GM04504 (cell line): ENCODE measurements around the gene TPRG1.

Experiments used
- DNase-seq: peaks from one replicate; pipeline ENCODE4 v3.0.0-alpha.2; 2012; ENCODE audit warnings: low read depth

Gene TPRG1

DNA sequence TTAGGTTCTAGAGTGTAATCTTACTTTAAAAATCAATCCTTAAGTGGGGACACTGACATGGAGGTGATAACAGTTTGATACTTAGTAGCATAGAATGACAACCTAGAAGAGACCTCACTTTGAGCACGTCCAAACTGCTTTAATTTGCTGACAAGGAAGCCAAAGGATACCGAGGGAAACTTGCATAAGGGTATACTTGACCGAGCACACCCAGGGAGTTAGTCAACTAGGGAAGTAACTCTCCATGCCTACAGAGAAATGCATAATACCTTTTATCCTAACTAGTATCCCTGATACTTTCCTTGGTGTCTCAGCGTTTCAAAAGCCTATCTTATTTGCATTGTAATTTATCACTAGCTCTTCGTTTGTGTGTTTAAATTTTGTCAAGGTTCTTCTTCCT is 5.5 kb upstream of the TPRG1 start:
- DNase-seq: no peak

DNA sequence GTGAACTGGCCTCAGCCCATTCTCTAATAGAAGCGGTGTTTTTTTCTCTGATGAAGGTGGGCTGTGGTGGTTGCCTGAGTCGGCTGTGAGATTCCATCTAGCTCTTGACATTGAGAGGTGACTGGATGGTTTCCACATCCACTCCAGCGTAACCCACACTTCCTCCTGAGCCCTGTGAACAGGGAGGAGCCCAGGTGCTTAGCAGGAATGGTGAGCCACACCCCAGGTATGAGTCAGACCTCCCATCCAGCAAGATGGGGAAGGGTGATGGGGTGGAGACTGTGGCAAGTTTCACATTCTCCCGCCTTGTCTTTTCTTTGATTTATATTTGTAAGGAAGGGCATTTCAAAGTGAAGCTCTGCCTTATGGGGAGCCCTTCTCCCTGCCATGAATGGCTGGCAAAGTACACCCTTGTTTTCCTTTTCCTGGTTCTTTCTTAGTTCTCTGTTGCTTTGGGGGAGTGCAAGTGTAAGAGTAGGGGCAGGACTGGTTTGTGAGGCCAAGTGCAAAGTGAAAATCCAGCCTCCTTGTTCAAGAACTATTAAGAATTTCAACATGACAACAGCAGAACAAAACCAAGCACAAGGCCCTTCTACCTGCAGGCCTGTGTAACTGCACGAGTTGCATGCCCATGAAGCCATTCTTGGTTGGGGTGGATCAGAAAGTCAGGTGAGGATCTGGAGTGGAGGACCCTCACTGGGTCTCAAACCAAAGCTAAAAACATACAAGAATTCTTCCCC is 4.6 kb upstream of the TPRG1 start:
- no peak for DNase-seq

GRCh38 chr3:189168711-189169110 is 3.1 kb upstream of the TPRG1 start:
- DNase-seq: no peak

GRCh38 chr3:189169728-189170127 is 2.0 kb upstream of the TPRG1 start:
- DNase-seq: no peak

DNA sequence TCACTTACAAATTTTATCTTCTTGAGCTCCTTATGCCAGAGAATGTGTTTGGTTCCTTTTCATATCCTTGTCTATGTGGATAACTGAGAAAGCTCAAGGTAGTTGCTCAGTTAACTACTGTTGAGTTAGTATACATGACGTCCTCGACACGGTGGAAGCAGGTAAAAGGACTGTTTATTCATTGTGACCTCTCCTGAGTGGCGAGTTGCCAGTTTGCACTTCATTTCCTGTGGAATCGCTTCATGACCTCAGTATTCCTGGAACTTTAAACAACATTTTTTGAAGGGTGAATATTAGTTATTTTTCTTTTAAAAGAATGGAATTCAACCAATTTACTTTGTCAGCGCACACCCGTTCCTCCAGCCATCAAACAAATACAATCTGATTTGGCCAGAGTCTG is 1.2 kb upstream of the TPRG1 start:
- no peak for DNase-seq

- DNase-seq: no peak
These were observed 1.1 kb downstream of the TPRG1 start for GRCh38 chr3:189172668-189173419.

DNA sequence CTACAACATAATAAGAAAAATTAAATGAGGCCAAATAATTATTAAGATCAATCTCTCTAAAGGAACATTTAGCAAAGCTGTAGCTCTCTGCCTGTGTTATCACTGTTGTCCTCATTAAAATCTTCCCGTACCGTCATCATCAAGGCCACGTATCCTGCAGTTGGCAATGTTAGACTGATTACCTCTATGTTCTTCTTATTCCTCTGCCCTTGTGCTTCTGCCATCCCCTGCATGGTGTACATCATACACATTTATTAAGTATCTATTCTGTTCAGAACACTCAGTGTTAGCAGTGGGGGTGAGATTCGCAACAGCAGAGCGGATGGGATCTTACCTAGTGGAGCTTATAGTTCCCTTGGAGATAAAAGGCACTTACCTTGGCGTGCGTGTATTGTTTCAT is 12.8 kb downstream of the TPRG1 start:
- DNase-seq: no peak

DNA sequence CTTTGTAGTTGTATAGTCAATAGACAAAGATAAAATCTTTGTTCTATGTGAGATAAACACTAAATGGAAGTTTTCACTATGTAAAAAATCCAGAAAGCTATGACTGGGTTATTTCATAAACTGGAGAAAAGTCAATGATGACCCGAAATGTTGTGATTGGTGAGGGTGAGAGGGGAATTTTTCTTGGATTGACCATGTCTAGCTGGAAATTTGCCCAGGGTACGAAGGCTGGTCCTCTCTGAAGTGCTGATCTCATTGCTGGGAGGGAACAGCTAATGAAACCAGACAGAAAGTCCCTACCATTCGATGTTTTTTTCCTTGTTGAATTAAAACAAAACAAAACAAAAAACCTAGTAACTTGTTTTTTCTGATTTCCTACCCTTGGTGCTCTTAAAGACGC is 14.3 kb downstream of the TPRG1 start:
- DNase-seq: no peak

DNA sequence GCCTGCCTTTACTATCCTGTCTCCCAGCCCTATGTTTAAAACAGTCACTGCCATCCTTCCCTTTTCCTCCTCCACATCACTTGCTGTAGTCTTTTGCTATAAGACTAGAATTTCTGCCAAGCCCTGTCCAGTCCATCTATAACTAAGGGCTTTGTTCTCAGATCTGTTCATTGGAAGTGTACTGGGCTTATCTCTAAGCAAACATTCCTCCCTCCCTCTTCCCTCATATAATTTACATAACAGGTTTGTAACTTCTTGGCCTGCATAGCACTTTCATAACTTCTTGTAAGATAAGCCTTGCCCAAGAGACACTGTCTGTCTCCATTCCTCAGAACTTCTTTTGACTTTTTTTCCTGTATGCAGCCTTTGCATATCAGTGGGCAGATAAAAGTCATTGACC is 16.7 kb downstream of the TPRG1 start:
- no peak for DNase-seq

- no peak for DNase-seq
These were observed 21.0 kb downstream of the TPRG1 start for GRCh38 chr3:189192725-189193124.

DNA sequence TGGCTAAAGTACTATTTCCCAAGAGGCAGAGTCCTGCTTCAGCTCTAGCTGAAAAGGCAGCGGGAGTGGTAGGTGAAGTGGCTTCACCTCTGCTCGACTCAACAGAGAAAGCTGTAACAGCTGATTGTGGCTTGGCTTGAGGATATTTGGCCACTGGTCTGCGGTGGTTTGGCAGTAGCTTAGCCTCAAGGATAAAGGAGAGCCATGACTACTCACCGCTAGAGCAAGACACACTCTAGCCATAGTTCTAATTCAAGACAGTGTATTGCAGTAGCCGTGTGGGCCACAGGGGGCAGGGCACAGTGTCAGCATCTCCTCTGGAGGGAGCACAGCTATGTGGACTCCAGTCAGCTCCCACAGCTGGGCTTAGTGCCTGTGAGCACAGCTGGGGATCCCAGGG is 23.5 kb downstream of the TPRG1 start:
- DNase-seq: no peak

DNA sequence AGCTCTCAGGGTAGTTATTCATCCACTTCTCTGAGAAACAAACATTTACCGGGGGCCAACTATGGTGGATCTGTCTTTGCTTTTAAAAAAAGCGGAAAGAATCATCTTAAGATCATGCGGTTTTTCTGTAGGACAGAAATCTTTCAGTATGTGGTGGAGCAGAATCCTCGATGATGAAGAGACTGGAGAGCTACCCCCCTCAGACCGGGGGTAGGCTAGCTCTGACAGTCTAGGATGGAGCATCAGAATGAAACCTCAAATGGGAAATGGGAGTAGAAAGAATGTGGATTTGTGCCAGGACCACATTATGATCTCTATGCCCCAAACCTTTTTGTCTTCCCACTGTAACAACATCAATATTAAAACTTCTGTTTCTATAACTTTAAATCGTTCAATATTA is 30.3 kb downstream of the TPRG1 start:
- DNase-seq: no peak

- no peak for DNase-seq
These were observed 30.8 kb downstream of the TPRG1 start for GRCh38 chr3:189202583-189202982.

GRCh38 chr3:189204167-189204866 is 32.5 kb downstream of the TPRG1 start:
- no peak for DNase-seq

- DNase-seq: no peak
These were observed 33.2 kb downstream of the TPRG1 start for GRCh38 chr3:189204937-189205336.

- no peak for DNase-seq
These were observed 38.5 kb downstream of the TPRG1 start for GRCh38 chr3:189210251-189210770.

- DNase-seq: no peak
These were observed 40.9 kb downstream of the TPRG1 start for GRCh38 chr3:189212681-189213080.

DNA sequence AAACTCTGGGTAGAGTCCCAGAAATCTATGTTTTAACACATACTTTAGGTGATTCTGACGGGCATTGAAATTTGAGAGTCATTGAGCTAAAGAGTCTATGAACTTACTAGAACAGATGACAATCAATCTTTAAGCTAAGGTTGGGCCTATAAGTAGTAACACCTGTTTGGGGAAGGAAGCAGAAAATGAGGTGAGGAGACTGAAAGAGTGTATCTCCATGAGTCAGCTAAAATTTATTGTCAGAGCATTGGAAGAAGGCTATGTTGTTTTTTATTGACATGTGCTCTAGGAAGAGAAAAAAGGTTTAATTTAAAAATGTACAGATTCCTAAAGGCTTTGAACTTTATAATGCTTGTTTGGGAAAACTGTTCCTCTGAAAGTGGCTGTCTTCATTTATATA is 42.9 kb downstream of the TPRG1 start:
- no peak for DNase-seq

DNA sequence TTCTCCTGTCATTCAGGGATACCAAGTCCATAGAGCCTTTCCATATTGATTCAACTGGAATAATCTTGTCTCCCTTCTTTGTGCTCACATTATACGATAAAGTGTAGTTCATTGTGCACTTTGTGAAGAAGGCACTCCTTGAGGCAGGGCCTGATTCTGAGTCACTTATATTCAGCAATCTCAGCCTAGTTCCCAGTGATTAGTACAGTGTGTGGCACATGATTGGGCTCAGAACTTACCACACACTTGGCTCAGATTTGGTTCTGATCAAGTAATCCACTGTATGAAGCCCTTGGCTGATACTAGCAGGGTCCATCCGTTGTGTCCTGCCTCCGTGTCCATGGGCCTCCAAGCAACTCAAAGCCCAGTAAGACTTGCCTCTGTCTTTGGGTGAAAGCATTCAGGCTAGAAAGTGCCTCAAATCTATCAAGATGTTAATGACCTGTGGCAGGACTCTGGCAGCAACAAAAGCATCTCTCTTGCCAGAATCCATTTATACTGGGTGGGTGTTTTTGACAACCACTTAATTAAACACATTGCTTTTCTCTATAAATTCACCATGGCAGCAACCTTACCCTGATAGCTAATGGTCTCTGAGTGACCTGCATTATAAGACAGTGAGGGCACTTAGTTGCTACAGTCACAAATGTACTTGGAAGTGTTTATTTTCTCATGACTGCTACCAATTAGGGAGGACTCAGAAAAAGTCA is 51.3 kb downstream of the TPRG1 start:
- DNase-seq: no peak

DNA sequence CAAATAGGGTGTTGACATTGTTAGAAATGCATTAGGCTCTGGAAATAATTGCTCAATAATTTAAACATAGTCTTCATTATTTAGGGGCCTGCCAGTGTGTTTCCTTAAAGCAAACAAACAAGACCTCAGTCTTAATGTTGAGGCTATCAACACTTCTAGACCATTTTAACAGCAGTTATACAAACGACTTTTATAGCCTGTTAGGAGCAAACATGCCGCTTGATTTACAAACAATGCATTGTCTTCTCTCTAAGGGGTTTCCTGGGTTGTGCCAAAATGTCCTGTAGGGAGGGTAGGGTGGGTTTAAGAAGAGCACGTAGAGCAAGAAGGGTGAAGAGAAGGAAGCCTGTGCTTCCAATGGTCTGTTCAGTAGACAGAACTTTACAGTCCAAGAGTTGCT is 53.7 kb downstream of the TPRG1 start:
- no peak for DNase-seq

- no peak for DNase-seq
These were observed 55.5 kb downstream of the TPRG1 start for GRCh38 chr3:189227249-189227648.

GRCh38 chr3:189229196-189229828 is 57.5 kb downstream of the TPRG1 start:
- DNase-seq: no peak
